Measurements from ENCODE around the gene DICER1.

DICER1 gene

DNA sequence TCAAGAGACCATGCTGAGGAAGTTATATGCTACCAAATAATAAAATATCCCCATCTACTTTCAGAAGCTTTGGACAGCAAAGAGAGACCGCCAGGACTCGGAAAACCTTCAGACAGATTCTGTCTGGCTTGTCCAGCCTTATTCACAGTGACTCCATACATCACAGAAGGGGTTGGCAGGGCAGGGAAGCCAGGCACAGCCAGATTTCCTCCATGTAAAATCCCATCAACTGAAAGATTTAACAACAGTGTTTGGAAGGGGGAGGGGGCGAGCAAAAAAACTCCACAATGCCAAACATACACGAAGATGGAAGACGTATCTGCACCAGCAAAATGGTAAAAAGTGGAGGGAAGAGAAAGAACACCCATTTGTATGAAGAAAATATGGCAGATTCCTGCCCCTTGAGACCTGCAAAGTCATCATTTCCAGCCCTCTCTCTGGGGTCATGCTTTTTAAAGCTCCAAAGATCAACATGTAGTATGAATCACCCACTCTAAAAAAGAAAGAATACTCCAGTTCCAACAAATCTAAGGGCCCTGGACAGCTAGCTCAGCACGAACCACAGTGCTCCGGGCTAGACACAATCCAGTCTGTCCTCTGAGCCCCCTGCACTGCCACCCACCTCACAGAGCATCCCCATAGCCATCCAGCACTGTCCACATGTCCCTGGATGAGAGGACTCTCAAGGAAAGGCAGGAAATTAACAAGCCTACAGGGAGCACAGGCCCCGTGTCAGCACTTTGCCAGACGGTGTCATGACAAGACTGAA is 116.4 kb downstream of the DICER1 start:
- no peak for DNase-seq (ENCODE audit: low read depth in 2 of 2)

DNA sequence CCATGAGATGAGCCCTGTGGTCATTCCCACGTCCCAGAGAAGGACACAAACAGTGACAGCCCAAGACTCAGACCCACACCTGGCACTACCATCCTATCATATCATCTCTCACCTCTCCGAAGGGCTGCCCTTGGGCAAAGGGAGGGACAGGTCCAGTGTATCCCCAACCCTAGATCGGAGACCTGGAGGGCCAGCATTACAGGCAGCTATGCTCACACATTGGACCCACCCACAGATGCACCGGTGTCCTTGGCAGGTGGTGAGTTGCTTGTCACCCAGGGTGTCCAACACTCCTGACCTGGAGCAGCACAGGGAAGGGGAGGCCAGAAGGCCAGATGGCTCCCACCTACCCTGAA is 117.4 kb downstream of the DICER1 start:
- DNase-seq (ENCODE audit: low read depth in 2 of 2): no peak

DNA sequence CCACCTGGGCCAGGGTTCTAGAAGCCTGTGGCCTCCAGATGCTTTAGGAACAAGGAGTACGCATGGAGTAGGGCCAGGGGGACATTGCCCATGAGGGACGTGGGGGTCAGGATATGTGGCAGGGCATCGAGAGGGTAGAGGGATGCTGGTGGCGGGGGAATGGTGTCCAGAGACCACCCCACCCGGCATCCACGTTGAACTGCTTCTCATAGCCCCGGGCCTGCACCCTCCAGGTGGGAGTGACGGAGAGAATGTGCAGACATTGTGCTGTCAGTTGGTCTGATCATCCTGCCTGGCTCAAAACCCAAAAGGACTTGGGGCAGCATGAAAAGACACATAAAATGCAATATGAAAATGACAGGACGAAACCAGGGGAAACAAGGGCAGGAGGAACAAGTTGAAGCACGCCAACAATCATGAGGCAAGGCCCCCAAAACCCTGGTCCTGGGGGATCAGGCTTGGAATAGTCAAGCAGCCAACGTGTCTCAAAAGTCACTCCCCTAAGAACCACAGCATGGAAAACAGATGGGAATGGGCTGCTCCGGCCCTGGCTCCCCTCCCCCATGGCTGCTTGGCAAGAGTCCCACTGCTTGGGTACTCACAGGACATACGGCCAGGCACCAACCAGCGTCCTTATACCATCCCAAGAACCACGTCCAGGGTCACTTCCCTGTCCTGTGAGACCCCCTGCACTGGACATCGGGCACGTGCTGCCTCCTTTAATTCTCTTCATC is 117.9 kb downstream of the DICER1 start:
- DNase-seq (ENCODE audit: low read depth in 2 of 2): no peak

DNA sequence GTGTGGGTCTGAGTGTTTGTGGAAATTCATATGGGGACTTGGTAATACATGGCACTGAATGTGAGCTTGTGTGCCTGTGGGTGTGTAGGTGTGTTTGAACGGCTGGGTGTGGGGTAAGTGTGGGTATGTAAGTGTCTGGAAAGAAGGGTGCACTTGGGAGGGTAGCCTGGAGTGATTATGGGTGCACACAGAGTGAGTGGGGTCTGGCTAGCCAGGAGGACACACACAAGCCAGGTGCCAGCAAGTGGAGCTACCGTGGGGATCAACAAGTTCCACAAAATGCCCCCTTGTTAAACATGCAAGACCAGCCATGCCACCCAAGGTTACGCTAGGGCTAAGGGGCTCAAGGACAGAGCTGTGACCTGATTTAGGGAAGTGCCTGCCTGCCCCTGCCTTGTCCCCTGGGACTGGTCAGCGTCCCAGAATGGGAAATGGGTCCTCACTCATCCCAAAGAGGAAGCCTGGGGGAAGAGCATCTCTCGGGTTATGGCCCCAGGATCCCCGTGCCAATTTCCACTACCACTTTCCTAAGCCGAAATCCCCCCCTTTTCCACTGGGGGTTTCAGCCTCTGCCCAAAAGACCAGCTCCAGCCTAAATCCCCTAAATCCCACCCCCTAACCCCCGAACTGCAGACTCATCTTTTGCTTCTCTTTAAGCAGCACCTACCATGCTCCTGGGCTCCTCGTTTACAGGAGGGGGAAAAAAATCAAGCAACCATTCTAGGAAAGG is 118.6 kb downstream of the DICER1 start:
- DNase-seq (ENCODE audit: low read depth in 2 of 2): no peak

DNA sequence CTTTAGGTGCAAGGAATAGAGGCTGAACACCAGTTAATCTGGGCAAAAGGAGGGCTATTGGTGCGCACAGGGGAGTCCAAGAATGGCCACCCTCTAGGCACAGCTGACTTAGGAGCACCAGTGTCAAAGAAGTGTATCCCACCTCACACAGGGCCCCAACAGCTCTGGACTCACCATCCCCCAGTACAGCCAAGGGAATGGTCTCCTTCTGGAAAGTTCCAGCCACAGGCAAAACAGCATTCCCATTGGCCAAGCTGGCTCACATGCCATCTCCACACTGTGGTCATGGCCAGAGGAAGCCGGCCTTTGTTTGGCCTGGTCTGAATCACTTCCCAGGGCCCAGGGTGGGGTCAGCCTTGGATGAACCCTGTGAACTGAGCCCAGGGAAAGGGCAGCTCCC is 120.1 kb downstream of the DICER1 start:
- no peak for DNase-seq (ENCODE audit: low read depth in 2 of 2)
